Hypothalamus (tissue), 51 donors: Measurements from ENCODE around the gene CFAP97D2.
"Not testable (repeated sequence)": the region's sequence is repeated elsewhere in the genome, so short reads cannot be mapped to it uniquely, and the experiment has no call there.

ENCODE experiments used
- DNase-seq, 51 donors: peaks; one replicate each; lab custom pipeline; 2025; lab: John Stamatoyannopoulos, UW

Gene CFAP97D2

GRCh38 chr13:114261328-114261965, 82.4 kb downstream of the CFAP97D2 start:
- DNase-seq: no peak

DNA sequence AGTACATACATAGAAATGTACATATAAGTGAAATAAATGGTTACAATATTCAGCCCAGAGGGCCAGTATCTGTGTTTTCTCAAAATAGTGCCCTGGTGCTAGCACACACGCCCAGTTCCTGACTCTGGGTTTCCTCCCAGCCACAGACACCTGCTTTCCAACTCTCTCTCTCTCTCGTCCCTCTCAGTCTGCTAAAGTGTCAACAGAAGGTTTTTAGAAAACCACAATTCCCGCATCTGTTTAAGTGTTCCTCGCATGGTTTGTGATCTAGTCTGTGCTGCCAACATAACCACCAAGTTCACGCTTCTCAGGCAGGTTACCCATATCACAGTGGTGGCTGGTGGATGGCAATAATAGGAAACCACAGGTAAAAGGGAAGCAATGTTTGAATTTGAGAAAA, 84.5 kb downstream of the CFAP97D2 start:
- DNase-seq: no peak

GRCh38 chr13:114264313-114264712, 85.3 kb downstream of the CFAP97D2 start:
- not testable (repeated sequence) for DNase-seq

DNA sequence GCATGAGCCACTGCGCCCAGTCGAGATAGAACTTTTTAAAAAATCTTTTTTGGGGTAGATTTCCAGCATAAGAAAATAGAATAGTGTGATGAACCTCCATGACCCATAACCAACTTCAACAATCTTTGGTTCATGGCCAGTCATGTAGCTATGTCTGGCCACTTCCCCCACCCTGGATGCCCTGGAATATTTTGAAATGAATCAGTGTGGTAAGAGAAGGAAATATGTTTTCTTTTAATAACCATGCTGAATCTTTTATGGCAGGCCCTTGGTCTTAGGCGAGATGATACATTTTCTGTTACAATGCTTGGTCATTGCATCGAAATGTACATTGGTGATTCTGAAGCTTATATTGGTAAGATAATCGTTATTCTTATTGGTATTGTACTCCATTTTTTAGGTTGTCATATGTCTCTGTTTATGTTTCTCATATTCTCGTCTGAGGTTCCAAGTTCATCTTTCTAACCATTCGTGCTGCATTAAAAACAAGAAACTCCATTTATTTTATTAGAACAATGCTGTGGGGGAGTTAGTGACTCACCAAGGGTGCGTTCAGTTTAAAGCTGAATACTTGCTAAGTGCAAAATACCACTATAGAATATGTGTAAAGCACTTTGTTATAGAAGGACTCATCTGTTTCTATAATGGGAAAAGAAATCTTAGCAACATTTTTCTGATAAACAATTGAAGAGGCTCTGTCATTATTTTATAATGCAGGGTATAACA, 86.0 kb downstream of the CFAP97D2 start:
- peak in 1 of 51 donors; percentile 6 for DNase-seq

- DNase-seq: no peak
Observed at GRCh38 chr13:114266241-114266640, 87.2 kb downstream of the CFAP97D2 start.

GRCh38 chr13:114268344-114269280, 89.6 kb downstream of the CFAP97D2 start:
- DNase-seq: no peak

GRCh38 chr13:114269281-114269770, 90.3 kb downstream of the CFAP97D2 start:
- no peak for DNase-seq
